HFFc6 (cell line): ENCODE data around the gene CLDN24. TPM values are rescaled to one million over a fixed set of nuclear protein-coding genes. Genes with fewer than 3 reads are reported as not detected.

Source experiments
- DNase-seq: peaks from one replicate; pipeline ENCODE4 v3.0.0-alpha.2; 2018
- H3K27ac Mint-ChIP-seq: 2 replicates; pipeline ENCODE4 v1.8.0; 2020; ENCODE audit warnings: mild to moderate bottlenecking, mixed read lengths
- H3K27me3 Mint-ChIP-seq: 2 replicates; pipeline ENCODE4 v1.8.0; 2021; ENCODE audit warnings: mild to moderate bottlenecking, moderate library complexity, mixed read lengths; ENCODE audit not compliant: insufficient read depth
- H3K36me3 Mint-ChIP-seq: 2 replicates; pipeline ENCODE4 v1.8.0; 2021; ENCODE audit warnings: low read depth, mixed read lengths
- H3K4me1 Mint-ChIP-seq: 2 replicates; pipeline ENCODE4 v1.8.0; 2020; ENCODE audit warnings: low read depth, mixed read lengths
- H3K4me3 Mint-ChIP-seq: 2 replicates; pipeline ENCODE4 v1.8.0; 2020; ENCODE audit warnings: mild to moderate bottlenecking, moderate library complexity, mixed read lengths
- H3K9me3 Mint-ChIP-seq: 2 replicates; pipeline ENCODE4 v1.8.0; 2020; ENCODE audit warnings: mild to moderate bottlenecking, mixed read lengths
- total RNA-seq, 6 experiments: library from RNA; stranded (reverse); fragmentation: NEBNext Ultra II Directional; extraction: Animal tissue kit (Norgen Biotek cat#: 25700); gene quantifications; 2 replicates in 1 of 6; 3 replicates in 5 of 6; pipeline ENCODE4 v1.2.3, GENCODE V29; 2021
- TF ChIP-seq, protein P1 (sequence below): fragments of 200-600 bp; sonication (generic); IDR thresholded peaks from 2 replicates; pipeline ENCODE4 v1.5.0; 2021; ENCODE audit warnings: antibody characterized with exemption, mild to moderate bottlenecking

Gene CLDN24
- total RNA-seq, 6 experiments from 2014 or later, result not detected

DNA sequence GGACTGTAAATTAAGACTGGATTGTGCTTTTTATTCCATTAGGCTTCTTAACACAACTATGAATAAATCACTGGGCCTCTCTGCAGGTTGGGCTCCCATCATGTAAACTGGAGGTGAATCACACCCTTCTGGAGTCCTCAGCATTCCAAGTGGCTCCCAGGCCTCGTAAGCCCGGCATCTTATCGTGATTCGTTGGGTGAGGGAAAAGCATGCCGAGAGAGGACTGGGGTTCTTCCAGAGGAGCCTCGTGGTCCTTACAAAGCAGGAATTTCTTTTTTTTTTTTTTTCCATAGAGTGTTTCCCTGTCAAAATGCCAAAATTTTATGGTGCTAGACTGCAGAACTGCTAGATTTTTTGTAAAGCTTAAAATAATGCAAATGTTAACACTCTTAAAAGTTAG, 22.2 kb downstream of the CLDN24 start:
- Mint-ChIP-seq H3K36me3 (peaks cover 44% of the 10 kb centered on the region), H3K27me3 (peaks cover 3% of the 10 kb centered on the region), H3K4me3 (no peak overlapping the region), H3K27ac (peak overlapping the region; percentile 6; the same call in 1 of the 2 replicates), H3K4me1 (peaks cover 18% of the 10 kb centered on the region), H3K9me3 (no peaks in the 10 kb centered on the region)
- TF ChIP-seq, protein P1, sequence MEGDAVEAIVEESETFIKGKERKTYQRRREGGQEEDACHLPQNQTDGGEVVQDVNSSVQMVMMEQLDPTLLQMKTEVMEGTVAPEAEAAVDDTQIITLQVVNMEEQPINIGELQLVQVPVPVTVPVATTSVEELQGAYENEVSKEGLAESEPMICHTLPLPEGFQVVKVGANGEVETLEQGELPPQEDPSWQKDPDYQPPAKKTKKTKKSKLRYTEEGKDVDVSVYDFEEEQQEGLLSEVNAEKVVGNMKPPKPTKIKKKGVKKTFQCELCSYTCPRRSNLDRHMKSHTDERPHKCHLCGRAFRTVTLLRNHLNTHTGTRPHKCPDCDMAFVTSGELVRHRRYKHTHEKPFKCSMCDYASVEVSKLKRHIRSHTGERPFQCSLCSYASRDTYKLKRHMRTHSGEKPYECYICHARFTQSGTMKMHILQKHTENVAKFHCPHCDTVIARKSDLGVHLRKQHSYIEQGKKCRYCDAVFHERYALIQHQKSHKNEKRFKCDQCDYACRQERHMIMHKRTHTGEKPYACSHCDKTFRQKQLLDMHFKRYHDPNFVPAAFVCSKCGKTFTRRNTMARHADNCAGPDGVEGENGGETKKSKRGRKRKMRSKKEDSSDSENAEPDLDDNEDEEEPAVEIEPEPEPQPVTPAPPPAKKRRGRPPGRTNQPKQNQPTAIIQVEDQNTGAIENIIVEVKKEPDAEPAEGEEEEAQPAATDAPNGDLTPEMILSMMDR, result no peak
- DNase-seq, result no peak

DNA sequence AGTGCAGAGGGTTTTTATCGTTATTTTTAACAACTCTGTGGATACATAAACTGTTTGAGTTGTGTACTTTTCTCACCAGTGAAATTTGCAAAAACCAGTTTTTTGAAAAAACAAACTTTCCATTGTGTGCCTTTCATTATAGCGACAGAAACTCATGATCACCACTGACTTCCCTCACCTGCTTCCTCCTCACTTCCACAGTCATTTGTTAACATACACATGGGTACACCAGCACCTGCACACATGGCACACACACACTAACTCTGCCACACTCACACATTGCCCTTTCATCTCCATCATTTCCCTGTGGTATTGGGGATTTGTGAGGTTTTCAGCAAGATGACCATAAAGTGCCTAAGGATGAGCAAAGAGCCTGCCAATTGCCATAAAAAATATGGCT, 22.8 kb downstream of the CLDN24 start:
- Mint-ChIP-seq H3K4me3 (no peak overlapping the region), H3K36me3 (peaks cover 47% of the 10 kb centered on the region), H3K4me1 (peaks cover 18% of the 10 kb centered on the region), H3K27me3 (peaks cover 3% of the 10 kb centered on the region), H3K9me3 (no peaks in the 10 kb centered on the region), H3K27ac (no peak overlapping the region; the same call in 1 of the 2 replicates)
- TF ChIP-seq, protein P1, result no peak
- no peak for DNase-seq

- no peaks in the 10 kb centered on the region for H3K9me3 Mint-ChIP-seq
- TF ChIP-seq, protein P1, result no peak
Measured at GRCh38 chr4:183297675-183298074, 24.6 kb downstream of the CLDN24 start.

GRCh38 chr4:183295711-183296110, 26.5 kb downstream of the CLDN24 start:
- TF ChIP-seq, protein P1, result no peak
- Mint-ChIP-seq H3K4me3 (no peak overlapping the region), H3K9me3 (no peaks in the 10 kb centered on the region), H3K4me1 (peaks cover 18% of the 10 kb centered on the region), H3K27me3 (peaks cover 4% of the 10 kb centered on the region), H3K36me3 (peaks cover 49% of the 10 kb centered on the region), H3K27ac (no peak overlapping the region; the same call in 1 of the 2 replicates)
- no peak for DNase-seq

More at GRCh38 chr4:183297675-183298074, 24.6 kb downstream of the CLDN24 start:
- Mint-ChIP-seq H3K4me3 (no peak overlapping the region; the same call in 1 of the 2 replicates), H3K27me3 (peaks cover 4% of the 10 kb centered on the region), H3K4me1 (peaks cover 18% of the 10 kb centered on the region), H3K27ac (no peak overlapping the region), H3K36me3 (peaks cover 42% of the 10 kb centered on the region)
- no peak for DNase-seq

DNA sequence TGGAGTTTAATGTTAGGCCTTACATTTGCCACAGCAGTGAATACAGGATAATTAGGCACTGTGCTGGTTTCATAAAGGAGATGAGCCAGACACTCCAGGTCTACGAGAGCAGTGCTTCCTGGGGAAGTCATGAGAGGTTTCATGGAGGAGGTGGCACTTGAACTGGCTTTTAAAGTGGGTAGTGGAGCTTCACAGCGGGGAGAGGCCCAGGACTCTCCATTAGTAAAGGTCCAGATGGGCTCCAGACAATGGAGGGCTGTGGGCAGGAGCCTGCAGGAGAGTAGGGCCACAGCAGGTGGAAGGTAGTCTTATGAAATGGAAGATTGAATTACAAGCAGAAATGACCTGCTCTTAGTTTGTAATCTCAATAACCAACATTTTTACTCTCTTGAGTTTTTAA, 31.2 kb downstream of the CLDN24 start:
- H3K27me3 Mint-ChIP-seq, result peaks cover 4% of the 10 kb centered on the region
- no peak for DNase-seq
- H3K9me3 Mint-ChIP-seq, result no peaks in the 10 kb centered on the region
- peak overlapping the region; percentile 15; the same call in 1 of the 2 replicates for H3K27ac Mint-ChIP-seq
- H3K4me1 Mint-ChIP-seq, result peaks cover 9% of the 10 kb centered on the region
- TF ChIP-seq, protein P1, result no peak
- no peak overlapping the region for H3K4me3 Mint-ChIP-seq
- peaks cover 64% of the 10 kb centered on the region for H3K36me3 Mint-ChIP-seq

DNA sequence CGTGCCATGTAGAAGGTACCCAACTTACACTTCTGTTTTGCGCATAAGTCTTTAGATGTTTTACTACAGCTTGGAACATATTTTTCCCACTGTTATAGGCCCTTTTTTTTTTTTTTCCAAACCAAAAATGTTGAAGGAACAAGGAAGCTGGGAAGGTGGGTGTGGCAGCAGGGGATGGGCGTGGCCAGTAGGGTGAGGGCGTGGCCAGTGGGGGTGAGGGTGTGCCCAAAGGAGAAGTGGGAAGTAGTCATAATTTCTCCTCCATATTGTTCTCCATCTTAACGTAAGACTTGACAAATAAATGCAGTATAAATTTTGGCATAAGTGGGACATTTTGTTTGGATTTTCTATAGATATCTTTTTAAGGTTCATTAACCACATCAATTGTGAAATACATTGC, 32.5 kb downstream of the CLDN24 start:
- Mint-ChIP-seq H3K9me3 (no peaks in the 10 kb centered on the region), H3K27me3 (peaks cover 4% of the 10 kb centered on the region), H3K4me1 (peaks cover 9% of the 10 kb centered on the region), H3K36me3 (peaks cover 60% of the 10 kb centered on the region), H3K27ac (no peak overlapping the region), H3K4me3 (no peak overlapping the region)
- DNase-seq, result no peak
- TF ChIP-seq, protein P1, result no peak
